Measurements from ENCODE around the gene P2RY6. TPM values are rescaled to one million over a fixed set of nuclear protein-coding genes. Genes with fewer than 3 reads are reported as not detected.

The P2RY6 gene
- total and polyA plus RNA-seq, 2 of the 8 experiments (the other 6 are each of a cell fraction or from before 2014, with no cell fraction given): 0.15 TPM; not detected in 1

DNA sequence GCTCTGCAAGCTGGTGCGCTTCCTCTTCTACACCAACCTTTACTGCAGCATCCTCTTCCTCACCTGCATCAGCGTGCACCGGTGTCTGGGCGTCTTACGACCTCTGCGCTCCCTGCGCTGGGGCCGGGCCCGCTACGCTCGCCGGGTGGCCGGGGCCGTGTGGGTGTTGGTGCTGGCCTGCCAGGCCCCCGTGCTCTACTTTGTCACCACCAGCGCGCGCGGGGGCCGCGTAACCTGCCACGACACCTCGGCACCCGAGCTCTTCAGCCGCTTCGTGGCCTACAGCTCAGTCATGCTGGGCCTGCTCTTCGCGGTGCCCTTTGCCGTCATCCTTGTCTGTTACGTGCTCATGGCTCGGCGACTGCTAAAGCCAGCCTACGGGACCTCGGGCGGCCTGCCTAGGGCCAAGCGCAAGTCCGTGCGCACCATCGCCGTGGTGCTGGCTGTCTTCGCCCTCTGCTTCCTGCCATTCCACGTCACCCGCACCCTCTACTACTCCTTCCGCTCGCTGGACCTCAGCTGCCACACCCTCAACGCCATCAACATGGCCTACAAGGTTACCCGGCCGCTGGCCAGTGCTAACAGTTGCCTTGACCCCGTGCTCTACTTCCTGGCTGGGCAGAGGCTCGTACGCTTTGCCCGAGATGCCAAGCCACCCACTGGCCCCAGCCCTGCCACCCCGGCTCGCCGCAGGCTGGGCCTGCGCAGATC, 37.5 kb upstream of the P2RY6 start:
- Histone ChIP-seq H3K79me1 (ENCODE audit: low read depth, low read length) (no peaks in the 10 kb centered on the region), H2BK5ac (ENCODE audit: low read depth, low read length) (no peak overlapping the region; the same call in 1 of the 2 replicates), H2AK5ac (ENCODE audit: low read depth, low read length) (no peak overlapping the region), H4K8ac (ENCODE audit: extremely low read depth, insufficient read depth, low read length) (peak overlapping the region; percentile 12; the same call in 1 of the 2 replicates), H3K4me2 (ENCODE audit: insufficient read depth in 1 of 2, low read depth in 2 of 2, low read length in 2 of 2) (no peak overlapping the region), H3K4ac (replicated peaks; ENCODE audit: insufficient read length, low read depth, low read length) (no peak overlapping the region), H2BK20ac (ENCODE audit: low read length) (no peak overlapping the region), H4K91ac (replicated peaks; ENCODE audit: insufficient read length, low read length) (no peak overlapping the region), H3K9ac (replicated peaks in 1 of 4; ENCODE audit: extremely low read depth in 1 of 4, low read depth in 3 of 4, low read length in 3 of 4) (no peak overlapping the region), H3K79me2 (ENCODE audit: control insufficient read depth in 1 of 2, insufficient read depth in 2 of 2, low read length in 2 of 2) (no peaks in the 10 kb centered on the region), H3K27me3 (replicated peaks in 1 of 4; ENCODE audit: control insufficient read depth in 3 of 4, extremely low read depth in 1 of 4, insufficient read depth in 3 of 4, low read length in 3 of 4) (no peaks in the 10 kb centered on the region), H3K4me1 (replicated peaks in 1 of 4; ENCODE audit: control insufficient read depth in 3 of 4, insufficient read depth in 4 of 4, low read length in 3 of 4) (no peaks in the 10 kb centered on the region; a peak in 1 of 7 replicates), H3K14ac (ENCODE audit: insufficient read length) (no peak overlapping the region), H3K56ac (replicated peaks; ENCODE audit: insufficient read length, low read depth, low read length) (no peak overlapping the region), H3K36me3 (ENCODE audit: control insufficient read depth in 2 of 4, insufficient read depth in 4 of 4, low read length in 3 of 4) (no peaks in the 10 kb centered on the region), H2BK12ac (ENCODE audit: low read depth, low read length) (no peak overlapping the region), H3K18ac (ENCODE audit: extremely low read depth, low read length) (no peak overlapping the region), H2BK15ac (ENCODE audit: low read length) (no peak overlapping the region), H3K4me3 (ENCODE audit: extremely low read depth in 1 of 4, insufficient read depth in 2 of 4, low read depth in 3 of 4, low read length in 4 of 4) (no peak overlapping the region), H3K23me2 (ENCODE audit: low read depth, low read length) (0 out of 2 replicates have a peak, but pooled peaks cover 2% of the 10 kb centered on the region), H3K9me3 (ENCODE audit: insufficient read depth in 2 of 2, low read depth in 1 of 2, low read length in 1 of 2) (no peaks in the 10 kb centered on the region), H3K23ac (ENCODE audit: insufficient read length) (no peak overlapping the region), H4K20me1 (replicated peaks in 1 of 2; ENCODE audit: control insufficient read depth in 1 of 2, insufficient read depth in 2 of 2, low read length in 2 of 2) (no peaks in the 10 kb centered on the region), H2BK120ac (replicated peaks; ENCODE audit: low read depth, low read length) (no peak overlapping the region), H2AFZ (ENCODE audit: low read length) (no peak overlapping the region), H4K5ac (ENCODE audit: insufficient read length, low read depth, low read length) (no peak overlapping the region), H3K27ac (ENCODE audit: low read depth, low read length) (no peak overlapping the region)
- no peak for TF ChIP-seq GTF2F1 (IDR thresholded peaks at IDR 0.05; ENCODE audit: borderline replicate concordance, low read depth, low read length)
- no peak for TF ChIP-seq SUZ12 (IDR thresholded peaks at IDR 0.05; ENCODE audit: low read length)
- no peak for TF ChIP-seq CBX5 (IDR thresholded peaks at IDR 0.05; ENCODE audit: low read depth, low read length)
- no peak for TF ChIP-seq E2F6 (IDR thresholded peaks at IDR 0.05)
- no peak for FAIRE-seq
- ChIA-PET POLR2A (ENCODE audit: partially characterized antibody) (no interaction called here), CTCF (ENCODE audit: partially characterized antibody) (interaction anchor here (0.5 to 21.6 kb wide), 15 partner anchors 9 to 504 kb away, joined by 3 to 451 read pairs (median 18); no protein-coding TSS in a partner anchor)
- WGBS, 2 experiments (ENCODE audit: extremely low coverage in 1 of 2, insufficient coverage in 1 of 2, insufficient read length in 1 of 2, insufficient replicate concordance in 2 of 2, low coverage in 1 of 2, low lambda C conversion rate in 2 of 2, missing lambda C conversion rate in 1 of 2): 92% methylated on average over 41 of the region's 56 CpGs; no CpG with 5 or more reads in 1 of the 2 experiments
- DNase-seq (ENCODE audit: low read depth in 1 of 2, low spot score in 2 of 2): no peak

Data from H1 (cell line).